ENCODE measurements around the gene DENND4C.
A peak's percentile ranks its signal among the peaks of the same experiment; 100 is the strongest.
"Not testable (repeated sequence)": the region's sequence is repeated elsewhere in the genome, so short reads cannot be mapped to it uniquely, and the experiment has no call there.

The DENND4C gene

DNA sequence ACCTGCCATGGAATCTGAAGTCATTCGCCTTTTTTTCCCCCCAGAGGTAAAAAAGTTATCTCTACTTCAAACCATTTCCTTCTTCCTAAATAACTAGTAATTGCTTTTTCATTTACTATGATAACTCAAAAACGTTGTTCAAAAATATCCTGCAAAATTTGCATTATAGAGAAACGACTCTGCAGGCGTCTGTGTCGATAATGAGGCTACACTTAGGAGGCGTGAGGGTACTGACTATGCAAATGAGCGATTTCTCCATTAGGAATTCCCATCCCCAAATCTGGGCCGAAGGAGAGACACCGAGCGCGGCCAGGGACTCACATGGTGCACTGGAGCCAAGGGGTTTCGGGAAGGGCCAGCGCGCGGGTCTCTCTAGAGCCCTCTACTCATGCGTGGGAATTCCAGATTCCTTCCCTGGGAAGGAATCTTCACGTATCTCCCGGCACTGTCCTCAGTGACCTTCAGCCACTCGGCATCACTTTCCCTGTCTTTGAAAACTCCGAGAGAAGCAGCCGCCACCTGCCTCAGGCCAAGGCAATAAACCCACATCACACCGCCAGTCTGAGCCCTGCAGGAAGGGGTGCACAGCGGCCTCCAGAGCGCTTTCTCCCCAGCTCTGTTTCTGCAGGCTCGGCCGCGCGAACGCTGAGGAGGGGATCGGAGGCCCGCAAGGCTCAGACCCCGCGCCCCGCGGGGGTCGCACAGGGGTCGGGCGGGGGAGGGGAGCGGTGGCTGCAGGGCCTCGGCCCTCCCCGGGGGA, 718 bp upstream of the DENND4C start:
- no peak for DNase-seq

DNA sequence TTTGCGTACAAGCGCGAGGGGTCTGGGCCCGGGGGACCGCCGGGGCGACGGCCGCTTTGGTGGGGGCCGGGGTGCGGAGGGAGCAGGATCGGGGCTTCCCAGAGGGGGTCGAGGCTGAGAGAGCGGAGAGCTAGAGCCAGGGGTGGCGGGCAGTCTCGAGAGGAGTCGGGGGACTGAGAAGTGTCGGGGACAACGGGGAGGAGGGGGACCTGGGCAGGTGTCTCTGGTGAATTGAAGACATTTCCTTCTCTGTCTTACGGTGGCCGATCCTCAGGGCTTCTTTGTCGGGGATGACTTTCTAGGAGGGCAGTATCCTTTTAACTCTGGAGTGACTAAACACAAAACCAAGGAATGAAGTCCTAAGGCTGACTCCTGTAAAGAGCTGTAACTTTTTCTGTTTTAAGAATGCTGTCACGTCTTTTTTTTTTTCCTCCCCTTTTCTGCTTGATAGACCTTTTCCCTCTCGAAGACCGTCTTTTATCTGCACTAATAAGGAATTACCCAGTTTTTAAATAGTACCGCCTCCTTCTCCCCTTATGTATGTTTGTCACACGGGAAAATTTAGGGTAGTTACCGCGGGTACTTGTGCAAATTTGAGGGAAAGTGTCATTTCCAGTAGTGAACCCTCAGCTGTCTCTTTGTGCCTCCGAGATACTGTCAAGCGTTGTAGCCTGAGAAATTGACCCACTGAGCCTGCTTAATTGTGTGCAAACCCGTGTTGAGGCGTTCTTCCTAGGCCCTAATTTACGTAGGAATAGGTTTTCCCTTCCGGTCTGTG, 822 bp downstream of the DENND4C start:
- DNase-seq = no peak

DNA sequence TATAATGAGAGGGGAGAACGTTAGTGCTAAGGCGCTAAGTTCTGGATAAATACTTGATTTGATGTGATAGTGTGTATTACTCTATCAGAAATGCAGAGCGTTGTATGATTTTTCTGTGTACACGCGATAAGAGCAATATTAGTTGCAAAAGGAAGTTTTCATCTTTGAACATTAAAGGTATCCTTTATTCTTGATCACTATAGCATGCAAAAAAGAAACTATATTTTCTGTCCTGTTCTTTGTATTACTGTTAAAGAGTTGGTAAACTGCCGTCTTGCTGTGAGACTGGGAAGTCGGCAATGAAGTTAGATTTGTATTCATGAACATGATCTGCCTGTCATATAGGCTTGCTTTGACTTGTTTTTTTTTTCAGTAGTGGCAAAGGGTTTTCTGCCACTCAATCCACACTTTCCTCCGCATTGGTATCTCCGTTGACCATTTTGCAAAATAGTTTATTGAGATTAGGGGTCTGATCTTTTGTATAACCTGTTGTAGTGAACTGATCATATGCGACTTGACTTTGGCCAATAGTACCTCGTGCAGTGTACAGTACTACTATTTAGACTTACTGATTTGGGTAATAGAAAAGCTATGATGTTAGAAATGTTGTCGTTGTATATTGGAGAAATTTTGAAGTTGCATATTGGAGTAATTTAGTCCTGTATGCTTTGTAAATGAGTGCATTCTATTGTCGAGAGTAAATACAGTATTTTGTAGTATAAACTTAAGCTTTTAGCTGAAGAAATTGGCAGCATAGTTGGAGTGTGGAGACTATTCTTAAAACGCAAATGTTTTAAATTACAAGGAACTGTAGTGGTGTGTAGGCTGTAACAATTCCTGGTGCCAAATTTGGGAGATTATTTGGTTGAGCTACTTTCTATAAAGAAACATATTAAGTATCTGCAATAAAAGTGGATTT, 1.7 kb downstream of the DENND4C start:
- DNase-seq = no peak

- DNase-seq = peak; percentile 8
These were observed 2.3 kb downstream of the DENND4C start for GRCh38 chr9:19232823-19233194.

DNA sequence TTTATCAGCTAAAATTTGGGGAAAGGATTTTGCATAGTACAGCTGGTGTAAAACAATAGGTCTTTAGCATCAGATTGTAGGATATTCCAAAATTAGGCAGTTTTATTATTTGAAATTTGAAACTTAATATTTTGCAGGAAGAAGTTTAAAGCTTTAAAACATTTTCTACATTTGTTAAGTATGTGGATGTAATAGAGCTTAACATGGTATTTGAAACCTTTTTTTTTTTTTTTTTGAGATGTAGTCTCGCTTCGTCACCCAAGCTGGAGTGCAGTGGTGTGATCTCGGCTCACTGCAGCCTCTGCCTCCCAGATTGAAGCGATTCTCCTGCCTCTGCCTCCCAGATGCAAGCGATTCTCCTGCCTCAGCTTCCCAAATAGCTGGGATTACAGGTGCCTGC, 2.9 kb downstream of the DENND4C start:
- DNase-seq = no peak

- no peak for DNase-seq
These were observed 9.5 kb downstream of the DENND4C start for GRCh38 chr9:19239955-19240354.

- no peak for DNase-seq
These were observed 11.2 kb downstream of the DENND4C start for GRCh38 chr9:19241728-19242127.

- no peak for DNase-seq
These were observed 13.0 kb downstream of the DENND4C start for GRCh38 chr9:19243366-19244033.

DNA sequence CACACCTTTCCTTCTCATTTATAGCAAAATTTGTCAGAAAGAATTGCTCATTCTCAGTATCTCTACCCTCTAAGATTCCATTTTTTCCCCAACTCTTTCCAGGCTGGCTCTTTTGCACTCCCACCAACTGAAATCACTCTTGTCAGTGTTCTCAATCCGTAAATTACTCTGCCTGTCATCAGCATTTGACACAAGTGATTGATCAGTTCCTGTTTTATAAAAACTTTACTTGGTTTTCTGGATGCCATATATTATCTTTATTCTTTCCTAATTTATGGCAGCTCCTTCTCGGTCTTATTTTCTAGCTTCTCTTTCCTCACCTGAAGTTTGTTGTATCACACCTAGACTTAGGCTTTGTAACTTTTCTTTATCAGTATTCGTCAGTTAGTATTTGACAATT, 16.4 kb downstream of the DENND4C start:
- no peak for DNase-seq

DNA sequence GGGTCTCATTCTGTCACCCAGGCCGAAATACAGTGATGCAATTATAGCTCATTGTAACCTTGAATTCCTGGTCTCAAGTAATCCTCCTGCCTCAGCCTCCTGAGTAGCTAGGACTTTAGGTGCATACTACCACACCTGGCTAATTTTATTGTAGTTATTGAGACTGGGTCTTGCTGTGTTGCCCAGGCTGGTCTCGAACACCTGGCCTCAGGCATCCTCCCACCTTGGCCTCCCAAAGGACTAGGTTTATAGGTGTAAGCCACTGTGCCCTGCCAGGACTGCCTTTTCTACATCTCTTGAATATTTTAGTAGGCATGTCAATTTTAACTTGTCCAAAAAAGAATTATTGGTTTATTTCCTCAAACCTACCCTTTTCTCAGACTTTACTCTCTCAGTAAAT, 16.9 kb downstream of the DENND4C start:
- DNase-seq = no peak

- DNase-seq = not testable (repeated sequence)
These were observed 19.9 kb downstream of the DENND4C start for GRCh38 chr9:19250346-19250745.

DNA sequence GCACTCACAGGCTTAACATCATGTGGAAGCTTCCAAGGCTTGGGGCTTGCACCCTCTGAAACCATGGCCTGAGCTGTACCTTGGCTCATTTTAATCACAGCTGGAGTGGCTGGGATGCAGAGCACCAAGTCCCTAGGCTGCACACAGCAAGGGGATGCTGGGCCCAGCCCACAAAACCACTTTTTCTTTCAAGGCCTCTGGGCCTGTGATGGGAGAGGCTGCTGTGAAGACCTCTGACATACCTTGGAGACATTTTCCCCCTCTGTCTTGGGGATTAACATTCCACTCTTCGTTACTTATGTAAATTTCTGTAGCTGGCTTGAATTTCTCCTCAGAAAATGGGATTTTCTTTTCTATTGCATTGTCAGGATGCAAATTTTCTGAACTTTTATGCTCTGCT, 20.7 kb downstream of the DENND4C start:
- not testable (repeated sequence) for DNase-seq

DNA sequence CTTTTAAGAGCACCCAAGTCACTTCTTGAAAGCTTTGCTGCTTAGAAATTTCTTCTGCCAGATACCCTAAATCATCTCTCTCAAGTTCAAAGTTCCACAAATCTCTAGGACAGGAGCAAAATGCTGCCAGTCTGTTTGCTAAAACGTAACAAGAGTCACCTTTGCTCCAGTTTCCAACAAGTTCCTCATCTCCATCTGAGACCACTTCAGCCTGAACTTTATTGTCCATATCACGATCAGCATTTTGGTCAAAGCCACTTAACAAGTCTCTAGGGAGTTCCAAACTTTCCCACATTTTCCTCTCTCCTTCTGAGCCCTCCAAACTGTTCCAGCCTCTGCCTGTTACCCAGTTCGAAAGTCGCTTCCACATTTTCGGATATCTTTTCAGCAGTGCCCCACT, 21.1 kb downstream of the DENND4C start:
- not testable (repeated sequence) for DNase-seq

DNA sequence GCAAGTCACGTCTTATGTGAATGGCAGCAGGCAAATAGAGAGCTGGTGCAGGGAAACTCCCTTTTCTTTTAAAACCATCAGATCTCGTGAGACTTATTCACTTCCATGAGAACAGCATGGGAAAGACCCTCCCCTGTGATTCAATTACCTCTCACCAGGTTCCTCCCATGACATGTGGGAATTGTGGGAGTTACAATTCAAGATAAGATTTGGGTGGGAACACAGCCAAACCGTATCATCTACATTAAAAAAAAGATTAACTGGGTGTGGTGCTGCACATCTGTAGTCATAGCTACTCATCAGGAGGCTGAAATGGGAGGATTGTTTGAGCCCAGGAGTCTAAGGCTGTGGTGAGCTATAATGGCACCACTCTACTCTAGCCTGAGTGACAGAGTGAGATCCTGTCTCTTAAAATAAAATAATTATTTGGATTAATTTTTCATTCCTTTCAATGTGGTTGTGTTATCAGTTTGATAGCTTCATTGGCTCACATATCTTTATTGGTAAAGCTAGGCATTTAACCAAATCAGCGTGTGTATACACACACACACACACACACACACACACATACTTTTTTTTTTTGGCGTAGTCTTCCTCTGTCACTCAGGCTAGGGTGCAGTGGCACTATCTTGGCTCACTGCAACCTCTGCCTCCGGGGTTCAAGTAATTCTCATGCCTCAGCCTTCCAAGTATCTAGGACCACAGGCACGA, 21.8 kb downstream of the DENND4C start:
- no peak for DNase-seq

- no peak for DNase-seq
These were observed 22.4 kb downstream of the DENND4C start for GRCh38 chr9:19252885-19253219.

DNA sequence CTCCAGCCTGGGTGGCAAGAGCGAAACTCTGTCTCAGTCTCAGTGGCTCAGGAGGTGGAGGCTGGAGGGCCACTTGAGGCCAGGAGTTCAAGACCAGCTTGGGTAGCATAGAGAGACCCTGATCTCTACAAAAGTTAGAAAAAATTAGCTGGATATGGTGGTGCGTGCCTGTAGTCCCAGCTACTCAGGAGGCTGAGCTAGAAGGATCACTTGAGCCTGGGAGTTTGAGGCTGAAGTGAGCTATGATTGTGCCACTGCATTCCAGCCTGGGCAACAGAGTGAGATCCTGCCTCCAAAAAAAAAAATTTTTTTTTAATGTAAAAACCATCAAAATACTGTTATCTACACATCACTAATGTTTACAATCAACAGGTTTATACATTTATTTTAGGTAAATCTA, 24.6 kb downstream of the DENND4C start:
- no peak for DNase-seq

DNA sequence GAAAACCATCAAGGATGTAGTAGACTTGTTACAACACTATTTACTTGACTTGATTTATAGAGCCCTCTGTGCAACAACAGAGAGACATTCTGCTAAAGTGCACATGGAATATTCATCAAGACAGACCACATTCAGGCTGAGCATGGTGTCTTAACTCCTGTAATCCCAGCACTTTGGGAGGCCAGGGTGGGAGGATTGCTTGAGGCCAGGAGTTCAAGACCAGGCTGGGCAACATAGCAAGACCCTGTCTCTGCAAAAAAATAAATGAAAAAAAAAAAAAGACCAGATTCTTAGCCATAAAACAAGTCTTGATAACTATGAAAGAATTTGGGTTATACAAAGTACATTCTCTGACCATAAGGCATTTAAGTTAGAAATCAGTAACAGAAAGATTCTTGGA, 25.3 kb downstream of the DENND4C start:
- DNase-seq = no peak

- DNase-seq = not testable (repeated sequence)
These were observed 29.3 kb downstream of the DENND4C start for GRCh38 chr9:19259665-19260255.

DNA sequence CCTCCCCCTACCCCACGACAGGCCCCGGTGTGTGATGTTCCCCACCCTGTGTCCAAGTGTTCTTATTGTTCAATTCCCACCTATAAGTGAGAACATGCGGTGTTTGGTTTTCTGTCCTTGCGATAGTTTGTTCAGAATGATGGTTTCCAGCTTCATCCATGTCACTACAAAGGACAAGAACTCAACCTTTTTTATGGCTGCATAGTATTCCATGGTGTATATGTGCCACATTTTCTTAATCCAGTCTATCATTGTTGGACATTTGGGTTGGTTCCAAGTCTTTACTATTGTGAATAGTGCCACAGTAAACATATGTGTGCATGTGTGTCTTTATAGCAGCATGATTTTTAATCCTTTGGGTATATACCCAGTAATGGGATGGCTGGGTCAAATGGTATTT, 35.1 kb downstream of the DENND4C start:
- DNase-seq = not testable (repeated sequence)

GRCh38 chr9:19266778-19267384, 36.4 kb downstream of the DENND4C start:
- not testable (repeated sequence) for DNase-seq

DNA sequence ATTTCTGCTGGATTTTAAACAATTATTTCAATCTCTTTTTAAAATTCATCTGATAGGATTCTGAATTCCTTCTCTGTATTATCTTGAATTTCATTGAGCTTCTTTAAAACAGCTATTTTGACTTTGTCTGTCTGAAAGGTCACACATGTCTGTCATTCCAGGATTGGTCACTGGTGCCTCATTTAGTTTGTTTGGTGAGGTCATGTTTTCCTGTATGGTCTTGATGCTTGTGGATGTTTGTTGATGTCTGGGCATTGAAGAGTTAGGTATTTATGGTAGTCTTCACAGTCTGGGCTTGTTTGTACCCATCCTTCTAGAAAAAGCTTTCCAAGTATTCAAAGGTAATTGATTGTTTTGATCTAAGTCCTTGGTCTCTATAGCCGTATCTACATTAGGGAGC, 39.1 kb downstream of the DENND4C start:
- no peak for DNase-seq

Measured in NCI-H2029 (cell line).